Measurements from ENCODE around the gene RDM1. TPM values are rescaled to one million over a fixed set of nuclear protein-coding genes. Genes with fewer than 3 reads are reported as not detected.

RDM1 gene
- polyA plus RNA-seq, 1 of the 3 experiments (the other 2 are of a cell fraction) = 1.8 TPM

- no peaks in the 10 kb centered on the region for H3K36me3 ChIP-seq (replicated peaks in 1 of 2; ENCODE audit: control insufficient read depth in 1 of 2, insufficient read depth in 2 of 2, low read length in 1 of 2)
- H3K4me3 ChIP-seq (ENCODE audit: low read depth in 2 of 2, low read length in 1 of 2) = no peak overlapping the region
- ChIA-PET POLR2A (interaction anchor here (0.5 kb wide), 1 partner anchor 18 kb away, joined by 3 read pairs; no protein-coding TSS in a partner anchor), CTCF (interaction anchor here (0.6 to 5.7 kb wide), 30 partner anchors 8 to 513 kb away, joined by 3 to 48 read pairs (median 4); partner anchors contain the start of gene CCL16)
- no peaks in the 10 kb centered on the region for H3K4me1 ChIP-seq (ENCODE audit: control insufficient read depth in 1 of 2, insufficient read depth in 2 of 2, low read depth in 1 of 2, low read length in 1 of 2)
- H4K20me1 ChIP-seq (ENCODE audit: insufficient read depth) = no peaks in the 10 kb centered on the region
- no peaks in the 10 kb centered on the region for H3K79me2 ChIP-seq (ENCODE audit: insufficient read depth)
- no peaks in the 10 kb centered on the region for H3K9me2 ChIP-seq
- TF ChIP-seq CTCF (IDR thresholded peaks at IDR 0.05) (peak; percentile 81), NRF1 (IDR thresholded peaks at IDR 0.05; ENCODE audit: low read depth, low read length) (no peak), RCOR1 (IDR thresholded peaks at IDR 0.05; ENCODE audit: low read length) (no peak), RAD21 (IDR thresholded peaks at IDR 0.05; ENCODE audit: low read length) (peak; percentile 87), FOSL2 (IDR thresholded peaks at IDR 0.05; ENCODE audit: borderline replicate concordance, low read depth) (no peak), SMC3 (IDR thresholded peaks at IDR 0.05; ENCODE audit: low read depth, low read length) (peak; percentile 61), POLR2AphosphoS5 (IDR thresholded peaks at IDR 0.05; ENCODE audit: low read depth, low read length) (no peak), MEF2A (IDR thresholded peaks at IDR 0.05; ENCODE audit: borderline replicate concordance, low read depth) (no peak), EZH2phosphoT487 (IDR thresholded peaks at IDR 0.05; ENCODE audit: borderline replicate concordance, low read depth) (no peak), YY1 (IDR thresholded peaks at IDR 0.05; ENCODE audit: low read depth) (no peak), RFX5 (IDR thresholded peaks at IDR 0.05; ENCODE audit: low read length) (no peak), RXRA (IDR thresholded peaks at IDR 0.05; ENCODE audit: borderline replicate concordance, low read depth) (no peak), NFIC (IDR thresholded peaks at IDR 0.05; ENCODE audit: borderline replicate concordance) (no peak), PBX3 (IDR thresholded peaks at IDR 0.05) (no peak), USF1 (IDR thresholded peaks at IDR 0.05; ENCODE audit: borderline replicate concordance, low read depth) (no peak), MXI1 (IDR thresholded peaks at IDR 0.05; ENCODE audit: low read depth, low read length) (no peak)
- 8% methylated on average over 8 of the region's 8 CpGs for WGBS (ENCODE audit: low lambda C conversion rate)
- H3F3A ChIP-seq (replicated peaks; ENCODE audit: insufficient read depth) = no peaks in the 10 kb centered on the region
- H3K4me2 ChIP-seq = no peak overlapping the region
- H3K27me3 ChIP-seq (ENCODE audit: insufficient read depth) = peaks cover 30% of the 10 kb centered on the region; the same call in 1 of the 2 replicates
- H3K9me3 ChIP-seq = no peaks in the 10 kb centered on the region
- peak; percentile 60 for DNase-seq
- no peak overlapping the region for H3K27ac ChIP-seq (ENCODE audit: low read depth in 2 of 2, low read length in 1 of 2)
- no peak overlapping the region for H2AFZ ChIP-seq (ENCODE audit: low read depth)
- H3K9ac ChIP-seq = no peak overlapping the region
These were observed 39.2 kb upstream of the RDM1 start for GRCh38 chr17:35969558-35970380.
